Measurements from ENCODE around the gene ZNF530. TPM values are rescaled to one million over a fixed set of nuclear protein-coding genes. Genes with fewer than 3 reads are reported as not detected.

The ZNF530 gene
- total RNA-seq, 2 experiments from 2014 or later: 2.7 to 3.4 TPM

- Mint-ChIP-seq H3K27me3 (no peaks in the 10 kb centered on the region), H3K4me3 (peak within 1 kb of the TSS; percentile 98), H3K9me3 (peaks cover 17% of the 10 kb centered on the region), H3K4me1 (ENCODE audit: low read depth) (peaks cover 31% of the 10 kb centered on the region), H3K27ac (peak within 1 kb of the TSS; percentile 76), H3K36me3 (ENCODE audit: low read depth) (peaks cover 70% of the 10 kb centered on the region)
- H3K27me3 ChIP-seq (ENCODE audit: control insufficient read depth in 1 of 2, insufficient read depth in 2 of 2, low read length in 2 of 2): no peaks in the 10 kb centered on the region
- TF ChIP-seq CTCF (IDR thresholded peaks at IDR 0.05): no peak
- intact Hi-C loops (cut with DNase I, micrococcal nuclease): loop anchor here (1.0 to 5.0 kb wide), 7 partner anchors 19 to 524 kb away; partner anchors contain the start of genes ZNF134 (in 2 of the 2), ZNF416 (in 2 of the 2), ZNF417 (in 1 of the 2) and ZNF551 (in 1 of the 2)
- H3K27ac ChIP-seq (ENCODE audit: low read depth in 1 of 2, low read length in 2 of 2): peak within 1 kb of the TSS; percentile 69 to 72
- DNase-seq: peak; percentile 73 to 95 (median 84)
- H3K4me1 ChIP-seq (ENCODE audit: insufficient read depth, low read length): peaks cover 19% of the 10 kb centered on the region
- POLR2A ChIA-PET: interaction anchor here (0.6 to 2.3 kb wide), 20 partner anchors 8 to 640 kb away, joined by 3 to 13 read pairs (median 4); partner anchors contain the start of genes ZIK1, ZNF134, ZNF154 and ZNF274
- H3K36me3 ChIP-seq (ENCODE audit: insufficient read depth, low read length): peaks cover 38% of the 10 kb centered on the region
- CTCF ChIA-PET: interaction anchor here (0.6 to 1.7 kb wide), 3 partner anchors 49 to 529 kb away, joined by 3 to 8 read pairs (median 3); partner anchors contain the start of gene ZNF551
- peak within 1 kb of the TSS; percentile 87 for H3K4me3 ChIP-seq (ENCODE audit: low read length)
- H3K9me3 ChIP-seq (ENCODE audit: control insufficient read depth in 1 of 2, insufficient read depth in 1 of 2, low read length in 2 of 2): peaks cover 15 to 23% of the 10 kb centered on the region in 2 experiments
- ATAC-seq (ENCODE audit: poor library complexity): peak; percentile 99
Observed at GRCh38 chr19:57632987-57633831, 33.5 kb downstream of the ZNF530 start, which contains the start of gene ZNF211. Gene ZNF211 (plus strand): TSS chr19:57633168. CDS start chr19:57633347, 179 bp downstream.

GRCh38 chr19:57633832-57634131, 34.1 kb downstream of the ZNF530 start:
- peak overlapping the region; percentile 87 for H3K4me3 ChIP-seq (ENCODE audit: low read length)
- peaks cover 22% of the 10 kb centered on the region for H3K9me3 Mint-ChIP-seq
- peaks cover 15 to 28% of the 10 kb centered on the region in 2 experiments for H3K9me3 ChIP-seq (ENCODE audit: control insufficient read depth in 1 of 2, insufficient read depth in 1 of 2, low read length in 2 of 2)
- H3K4me1 ChIP-seq (ENCODE audit: insufficient read depth, low read length): peaks cover 19% of the 10 kb centered on the region
- peak overlapping the region; percentile 76 for H3K27ac Mint-ChIP-seq
- DNase-seq (peak in 1 of 14 experiments; percentile 18), ATAC-seq (ENCODE audit: poor library complexity) (no peak)
- H3K4me3 Mint-ChIP-seq: peak overlapping the region; percentile 98
- no peaks in the 10 kb centered on the region for H3K27me3 Mint-ChIP-seq
- H3K27me3 ChIP-seq (ENCODE audit: control insufficient read depth in 1 of 2, insufficient read depth in 2 of 2, low read length in 2 of 2): no peaks in the 10 kb centered on the region
- intact Hi-C loops (cut with DNase I, micrococcal nuclease): loop anchor here (1.0 to 5.0 kb wide), 7 partner anchors 19 to 524 kb away; partner anchors contain the start of genes ZNF134 (in 2 of the 2), ZNF416 (in 2 of the 2), ZNF417 (in 1 of the 2) and ZNF551 (in 1 of the 2)
- CTCF ChIA-PET: interaction anchor here (1.7 kb wide), 1 partner anchor 48 kb away, joined by 8 read pairs; the partner anchor contains the start of gene ZNF551
- no peak for TF ChIP-seq CTCF (IDR thresholded peaks at IDR 0.05)
- peaks cover 44% of the 10 kb centered on the region for H3K36me3 ChIP-seq (ENCODE audit: insufficient read depth, low read length)
- peaks cover 70% of the 10 kb centered on the region for H3K36me3 Mint-ChIP-seq (ENCODE audit: low read depth)
- POLR2A ChIA-PET: interaction anchor here (0.6 to 2.3 kb wide), 14 partner anchors 9 to 550 kb away, joined by 3 to 13 read pairs (median 4); partner anchors contain the start of genes ZNF134, ZNF154, ZNF274 and ZNF304
- H3K4me1 Mint-ChIP-seq (ENCODE audit: low read depth): peaks cover 35% of the 10 kb centered on the region
- no peak overlapping the region for H3K27ac ChIP-seq (ENCODE audit: low read depth in 1 of 2, low read length in 2 of 2)

- peaks cover 14 to 63% of the 10 kb centered on the region in 2 experiments for H3K9me3 ChIP-seq (ENCODE audit: control insufficient read depth in 1 of 2, insufficient read depth in 1 of 2, low read length in 2 of 2)
- H3K27ac ChIP-seq (ENCODE audit: low read depth in 1 of 2, low read length in 2 of 2): no peak overlapping the region
- CTCF ChIA-PET: no interaction called here
- intact Hi-C loops (cut with DNase I, micrococcal nuclease): no loop called here
- Mint-ChIP-seq H3K27me3 (no peaks in the 10 kb centered on the region), H3K27ac (no peak overlapping the region), H3K4me3 (peak overlapping the region; percentile 30), H3K9me3 (peaks cover 30% of the 10 kb centered on the region), H3K36me3 (ENCODE audit: low read depth) (peaks cover 100% of the 10 kb centered on the region), H3K4me1 (ENCODE audit: low read depth) (peaks cover 35% of the 10 kb centered on the region)
- POLR2A ChIA-PET: no interaction called here
- DNase-seq: no peak
- no peak for TF ChIP-seq CTCF (IDR thresholded peaks at IDR 0.05)
- peaks cover 19% of the 10 kb centered on the region for H3K4me1 ChIP-seq (ENCODE audit: insufficient read depth, low read length)
- no peak overlapping the region for H3K4me3 ChIP-seq (ENCODE audit: low read length)
- no peak for ATAC-seq (ENCODE audit: poor library complexity)
- H3K27me3 ChIP-seq (ENCODE audit: control insufficient read depth in 1 of 2, insufficient read depth in 2 of 2, low read length in 2 of 2): no peaks in the 10 kb centered on the region
- peaks cover 80% of the 10 kb centered on the region for H3K36me3 ChIP-seq (ENCODE audit: insufficient read depth, low read length)
Observed at GRCh38 chr19:57637379-57637778, 37.7 kb downstream of the ZNF530 start.
